22Rv1 (cell line): ENCODE results near the gene MYOCOS.
"Not testable (repeated sequence)": the region's sequence is repeated elsewhere in the genome, so short reads cannot be mapped to it uniquely, and the experiment has no call there.

ENCODE experiments used
- H3K27ac ChIP-seq: fragments of 450-650 bp; 2 replicates; pipeline ENCODE4 v1.5.1; 2017
- CTCF ChIP-seq: fragments of 450-650 bp; IDR thresholded peaks from 2 replicates; pipeline ENCODE4 v1.5.1; 2017; ENCODE audit warnings: mild to moderate bottlenecking
- ZFX ChIP-seq: fragments of 450-650 bp; IDR thresholded peaks from 2 replicates; pipeline ENCODE4 v1.6.1; 2017; ENCODE audit warnings: antibody characterized with exemption, borderline replicate concordance

The MYOCOS gene

DNA sequence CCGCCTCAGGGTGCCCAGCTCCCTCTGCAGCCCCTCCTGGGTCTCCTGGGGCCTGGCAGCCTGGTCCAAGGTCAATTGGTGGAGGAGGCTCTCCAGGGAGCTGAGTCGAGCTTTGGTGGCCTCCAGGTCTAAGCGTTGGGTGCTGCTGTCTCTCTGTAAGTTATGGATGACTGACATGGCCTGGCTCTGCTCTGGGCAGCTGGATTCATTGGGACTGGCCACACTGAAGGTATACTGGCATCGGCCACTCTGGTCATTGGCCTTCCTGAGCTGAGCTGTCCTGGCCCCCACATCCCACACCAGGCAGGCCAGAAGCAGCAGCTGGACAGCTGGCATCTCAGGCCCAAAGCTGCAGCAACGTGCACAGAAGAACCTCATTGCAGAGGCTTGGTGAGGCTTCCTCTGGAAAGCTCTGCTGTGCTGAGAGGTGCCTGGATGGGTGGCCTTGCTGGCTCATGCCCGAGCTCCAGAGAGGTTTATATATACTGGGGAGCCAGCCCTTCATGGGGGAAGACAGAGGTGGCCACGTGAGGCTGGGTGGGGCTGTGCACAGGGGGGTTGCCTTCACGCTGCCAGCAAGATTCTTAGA, 30.3 kb downstream of the MYOCOS start, which contains the start of gene MYOC:
Gene MYOC (minus strand): TSS at position 455 of the 589 bp plus-strand sequence. CDS start 77 bp downstream, at position 378.
- TF ChIP-seq CTCF (no peak), ZFX (no peak)
- no peak within 1 kb of the TSS for H3K27ac ChIP-seq

DNA sequence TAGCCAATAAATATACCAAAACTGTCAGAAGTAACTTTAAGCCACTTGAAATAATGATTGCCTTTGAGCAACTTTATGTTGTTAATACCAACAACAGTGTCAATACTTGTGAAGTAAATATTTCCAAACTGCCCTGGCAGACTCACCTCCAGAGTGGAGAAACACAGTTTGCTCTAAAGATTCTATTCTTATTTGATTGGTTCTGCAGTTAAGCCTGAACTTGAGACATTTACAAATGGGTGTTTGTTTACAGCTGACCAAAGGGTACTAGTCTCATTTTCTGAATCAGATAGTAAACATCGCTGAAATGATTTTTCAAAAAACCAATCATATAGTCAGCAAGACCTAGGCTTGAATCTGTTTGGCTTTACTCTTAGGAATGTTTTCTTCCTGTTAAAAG, 31.8 kb downstream of the MYOCOS start:
- H3K27ac ChIP-seq, result no peak overlapping the region
- TF ChIP-seq CTCF (no peak), ZFX (no peak)

GRCh38 chr1:171654201-171654941, 32.3 kb downstream of the MYOCOS start:
- TF ChIP-seq CTCF (no peak), ZFX (no peak)
- H3K27ac ChIP-seq, result no peak overlapping the region

- H3K27ac ChIP-seq, result no peak overlapping the region
- TF ChIP-seq ZFX, result no peak
- peak; percentile 96 for TF ChIP-seq CTCF
These were observed 33.1 kb downstream of the MYOCOS start for GRCh38 chr1:171654942-171655745.

- TF ChIP-seq CTCF (peak; percentile 60), ZFX (no peak)
These were observed 33.7 kb downstream of the MYOCOS start for GRCh38 chr1:171655746-171656116.

GRCh38 chr1:171656206-171656605, 34.2 kb downstream of the MYOCOS start:
- H3K27ac ChIP-seq, result not testable (repeated sequence)

More at GRCh38 chr1:171655746-171656116, 33.7 kb downstream of the MYOCOS start:
- H3K27ac ChIP-seq, result no peak overlapping the region

GRCh38 chr1:171661076-171661650, 39.1 kb downstream of the MYOCOS start:
- H3K27ac ChIP-seq, result no peak overlapping the region

More at GRCh38 chr1:171661076-171661650, 39.1 kb downstream of the MYOCOS start:
- TF ChIP-seq ZFX (no peak), CTCF (no peak)
